NB4 (cell line): ENCODE measurements around the gene TTC27.
A peak's percentile ranks its signal among the peaks of the same experiment; 100 is the strongest.

ENCODE experiments used
- DNase-seq: peaks from one replicate; pipeline ENCODE4 v3.0.0; 2010; ENCODE audit warnings: low read depth
- H3K4me3 ChIP-seq: one replicate; pipeline ENCODE4 v1.5.1; 2011; ENCODE audit warnings: mild to moderate bottlenecking, low read depth, low read length, moderate library complexity
- CTCF ChIP-seq: IDR thresholded peaks from one replicate; pipeline ENCODE4 v1.5.1; 2012; ENCODE audit warnings: low read depth, low read length
- MAX ChIP-seq: IDR thresholded peaks from 2 replicates; pipeline ENCODE4 v1.6.1; 2011; ENCODE audit warnings: low read depth, low read length
- MYC ChIP-seq: IDR thresholded peaks from 2 replicates; pipeline ENCODE4 v1.6.1; 2011; ENCODE audit warnings: low read depth, low read length
- POLR2A ChIP-seq: IDR thresholded peaks from 2 replicates; pipeline ENCODE4 v1.6.1; 2011; ENCODE audit warnings: mild to moderate bottlenecking; ENCODE audit not compliant: insufficient read length; ENCODE audit errors: extremely low read depth

TTC27 gene

DNA sequence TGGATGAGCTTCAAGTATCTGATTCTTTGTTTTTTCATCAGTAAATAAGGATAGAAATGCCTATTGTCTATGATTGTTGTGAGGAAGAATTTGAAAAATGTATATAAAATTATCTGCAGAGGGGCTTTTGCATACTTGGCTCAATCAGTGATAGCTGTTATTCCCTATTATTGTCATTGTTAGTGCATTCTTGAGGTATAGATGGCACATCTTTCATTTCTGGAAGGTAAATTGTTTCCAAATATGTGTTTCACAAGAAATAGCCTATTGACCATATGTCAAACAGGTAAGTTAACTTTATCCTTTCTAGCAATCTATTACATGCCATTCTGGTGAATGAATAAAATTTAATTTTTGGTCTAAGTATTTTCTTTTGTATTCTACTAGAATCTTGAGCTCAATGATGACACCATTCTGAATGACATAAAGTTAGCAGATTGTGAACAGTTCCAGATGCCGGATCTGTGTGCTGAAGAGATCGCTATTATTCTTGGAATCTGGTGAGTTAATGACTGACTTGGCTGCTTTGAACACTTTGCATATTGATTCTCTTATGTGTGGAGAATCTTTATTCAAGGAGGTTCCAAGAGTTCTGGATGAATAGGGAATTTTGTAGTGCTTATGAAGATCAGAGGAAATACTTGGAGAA, 44.2 kb downstream of the TTC27 start:
- DNase-seq = no peak
- no peak for TF ChIP-seq POLR2A
- TF ChIP-seq MYC = no peak
- TF ChIP-seq CTCF = no peak
- TF ChIP-seq MAX = no peak
- no peak overlapping the region for H3K4me3 ChIP-seq

- no peak for DNase-seq
- TF ChIP-seq CTCF (no peak), MAX (no peak), MYC (no peak)
- H3K4me3 ChIP-seq = no peak overlapping the region
These were observed 51.0 kb downstream of the TTC27 start for GRCh38 chr2:32678825-32679224.

GRCh38 chr2:32680942-32681341, 53.1 kb downstream of the TTC27 start:
- DNase-seq = no peak
- TF ChIP-seq MAX (no peak), POLR2A (no peak), CTCF (no peak), MYC (no peak)
- no peak overlapping the region for H3K4me3 ChIP-seq

- TF ChIP-seq MYC (no peak), MAX (no peak), POLR2A (no peak), CTCF (no peak)
- no peak overlapping the region for H3K4me3 ChIP-seq
- DNase-seq = no peak
These were observed 55.8 kb downstream of the TTC27 start for GRCh38 chr2:32683520-32684086.

DNA sequence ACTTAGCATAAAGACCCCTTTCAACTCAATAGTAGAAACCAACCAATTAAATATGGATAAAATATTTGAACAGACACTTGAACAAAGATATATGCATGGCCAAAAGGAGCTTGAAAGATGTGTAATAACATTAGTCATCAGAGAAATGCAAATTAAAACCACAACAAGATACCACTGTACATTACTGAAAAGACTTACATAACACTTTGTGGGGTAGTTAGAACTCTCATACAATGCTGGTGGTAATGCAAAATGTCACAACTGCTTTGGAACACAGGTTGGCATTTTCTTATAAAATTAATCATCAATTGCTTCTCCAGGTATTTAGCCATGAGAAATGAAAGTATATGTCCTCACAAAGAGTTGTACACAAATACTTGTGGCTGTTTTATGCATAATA, 60.7 kb downstream of the TTC27 start:
- H3K4me3 ChIP-seq = no peak overlapping the region
- TF ChIP-seq CTCF = no peak
- TF ChIP-seq MYC = no peak
- no peak for TF ChIP-seq POLR2A
- TF ChIP-seq MAX = no peak
- DNase-seq = peak; percentile 55

DNA sequence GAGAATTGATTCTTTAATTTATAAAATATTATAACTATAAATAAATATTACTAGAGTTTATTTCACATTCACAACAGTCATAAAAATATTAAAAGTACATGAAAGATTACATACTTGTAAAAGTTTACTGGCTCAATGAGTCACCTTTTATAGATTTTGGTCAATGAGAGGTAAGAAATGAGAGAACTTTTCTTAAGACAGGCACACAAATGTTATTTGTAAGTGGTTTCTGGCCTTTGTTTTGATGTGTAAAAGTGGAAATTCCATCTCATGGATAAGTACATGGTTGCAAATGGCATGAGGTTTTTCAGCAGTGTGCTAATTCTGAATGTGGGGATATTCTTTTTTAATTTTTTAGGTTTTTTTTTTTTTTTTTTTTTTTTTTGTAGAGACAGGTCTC, 63.8 kb downstream of the TTC27 start:
- H3K4me3 ChIP-seq = no peak overlapping the region
- DNase-seq = no peak
- TF ChIP-seq MYC (no peak), MAX (no peak), CTCF (no peak), POLR2A (no peak)
